PC-3 (cell line): ENCODE data around the gene MT1M. TPM values are rescaled to one million over a fixed set of nuclear protein-coding genes. Genes with fewer than 3 reads are reported as not detected.
"Not testable (repeated sequence)": the region's sequence is repeated elsewhere in the genome, so short reads cannot be mapped to it uniquely, and the experiment has no call there.

Experiments used
- ATAC-seq: fragments of 200-7000 bp; cut with Tn5 transposase; 2 replicates; pipeline ENCODE4 v1.9.1; 2020; ENCODE audit warnings: mild to moderate bottlenecking, moderate library complexity
- BruUV-seq: library from RNA; stranded (reverse); fragments of 400-500 nt; replicated peaks from 2 replicates; lab custom pipeline; 2021; lab: Mats Ljungman, UMichigan
- CTCF ChIA-PET: fragments of 300-600 bp; sonication (Branson Sonifier 250); formaldehyde crosslinking; loops from one replicate; lab custom pipeline; 2022; ENCODE audit warnings: antibody characterized with exemption; lab: Charles Lee
- POLR2A ChIA-PET: fragments of 300-600 bp; sonication (Branson Sonifier 250); formaldehyde crosslinking; loops from one replicate; lab custom pipeline; 2022; ENCODE audit warnings: antibody characterized with exemption; ENCODE audit not compliant: unreplicated experiment; lab: Charles Lee
- DNase-seq: peaks from one replicate; pipeline ENCODE4 v3.0.0-alpha.2; 2015
- H2AFZ ChIP-seq: fragments of 300-600 bp; sonication (generic); 2 replicates; pipeline ENCODE4 v1.6.0; 2016; ENCODE audit warnings: antibody characterized with exemption, low read length
- H3F3A ChIP-seq: fragments of 300-600 bp; sonication (generic); one replicate; pipeline ENCODE4 v1.6.0; 2017; ENCODE audit warnings: antibody characterized with exemption, low read length, control low read depth, mild to moderate bottlenecking; ENCODE audit not compliant: unreplicated experiment
- H3K27ac ChIP-seq: fragments of 300-600 bp; sonication (generic); 2 replicates; pipeline ENCODE4 v1.5.1; 2016; ENCODE audit warnings: mild to moderate bottlenecking, low read length
- H3K27me3 ChIP-seq: fragments of 300-600 bp; sonication (generic); 2 replicates; pipeline ENCODE4 v1.6.1; 2016; ENCODE audit warnings: low read length, mixed read lengths
- H3K36me3 ChIP-seq: fragments of 300-600 bp; sonication (generic); 2 replicates; pipeline ENCODE4 v1.6.1; 2016; ENCODE audit warnings: low read depth, mixed run types, low read length, mixed read lengths
- H3K4me1 ChIP-seq: fragments of 300-600 bp; sonication (generic); 2 replicates; pipeline ENCODE4 v1.5.1; 2016; ENCODE audit warnings: low read length; ENCODE audit not compliant: insufficient read depth
- H3K4me2 ChIP-seq: fragments of 300-600 bp; sonication (generic); 2 replicates; pipeline ENCODE4 v1.6.0; 2016; ENCODE audit warnings: low read length
- H3K4me3 ChIP-seq: fragments of 300-600 bp; sonication (generic); 2 replicates; pipeline ENCODE4 v1.5.1; 2016; ENCODE audit warnings: mild to moderate bottlenecking, low read length, mixed read lengths
- H3K79me2 ChIP-seq: fragments of 300-600 bp; sonication (generic); 2 replicates; pipeline ENCODE4 v1.6.1; 2017; ENCODE audit warnings: low read length, mixed read lengths
- H3K9ac ChIP-seq: fragments of 300-600 bp; sonication (generic); 2 replicates; pipeline ENCODE4 v1.6.0; 2016; ENCODE audit warnings: mild to moderate bottlenecking, low read length
- H3K9me2 ChIP-seq: fragments of 300-600 bp; sonication (generic); replicated peaks from 2 replicates; pipeline ENCODE4 v1.6.1; 2016; ENCODE audit warnings: mixed run types, low read length, mixed read lengths
- H3K9me3 ChIP-seq: fragments of 300-600 bp; sonication (generic); 2 replicates; pipeline ENCODE4 v1.6.1; 2016; ENCODE audit warnings: low read length, mixed read lengths
- H4K20me1 ChIP-seq: fragments of 300-600 bp; sonication (generic); 2 replicates; pipeline ENCODE4 v1.6.1; 2016; ENCODE audit warnings: low read length, mixed read lengths
- EZH2 ChIP-seq: fragments of 300-600 bp; sonication (generic); IDR thresholded peaks from one replicate; pipeline ENCODE4 v1.6.1; 2017; ENCODE audit warnings: antibody characterized with exemption, mild to moderate bottlenecking, low read length; ENCODE audit not compliant: unreplicated experiment
- EZH2phosphoT487 ChIP-seq: fragments of 300-600 bp; sonication (generic); IDR thresholded peaks from 2 replicates; pipeline ENCODE4 v1.6.1; 2018; ENCODE audit warnings: mild to moderate bottlenecking, antibody characterized with exemption, low read length, borderline replicate concordance
- intact Hi-C: fragments of 100-400 bp; cut with micrococcal nuclease; formaldehyde crosslinking; loops from 2 replicates; pipeline ENCODE4 v1.9.0; 2023
- total RNA-seq: library from RNA; depleted of rRNA; stranded (reverse); fragments of >200 nt; gene quantifications from 2 replicates; pipeline ENCODE4 v1.2.3, GENCODE V29; 2014
- TF ChIP-seq, protein P1 (sequence below): fragments of 300-600 bp; sonication (generic); conservative IDR thresholded peaks from 2 replicates; pipeline ENCODE4 v1.5.1; 2017; ENCODE audit warnings: antibody characterized with exemption, low read depth, mild to moderate bottlenecking, low read length

MT1M gene
- total RNA-seq, 1 experiment from 2014 or later, result 1.5 TPM

DNA sequence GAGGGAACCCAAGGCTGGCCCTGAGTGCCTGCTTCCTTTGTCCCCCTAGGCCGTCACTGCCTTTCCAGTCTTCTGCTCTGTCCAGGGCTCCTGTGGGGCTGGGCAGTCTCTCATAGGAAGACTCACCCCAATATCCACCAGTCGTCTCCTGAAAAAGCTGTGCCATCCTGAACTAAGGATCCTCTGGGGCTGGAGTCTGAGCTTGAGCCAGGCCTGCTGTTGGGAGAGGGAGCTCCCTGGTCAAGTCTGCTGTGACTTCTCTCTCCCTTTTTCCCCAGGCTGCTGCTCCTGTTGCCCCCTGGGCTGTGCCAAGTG lies 38.1 kb downstream of the MT1M start:
- TF ChIP-seq, protein P1, sequence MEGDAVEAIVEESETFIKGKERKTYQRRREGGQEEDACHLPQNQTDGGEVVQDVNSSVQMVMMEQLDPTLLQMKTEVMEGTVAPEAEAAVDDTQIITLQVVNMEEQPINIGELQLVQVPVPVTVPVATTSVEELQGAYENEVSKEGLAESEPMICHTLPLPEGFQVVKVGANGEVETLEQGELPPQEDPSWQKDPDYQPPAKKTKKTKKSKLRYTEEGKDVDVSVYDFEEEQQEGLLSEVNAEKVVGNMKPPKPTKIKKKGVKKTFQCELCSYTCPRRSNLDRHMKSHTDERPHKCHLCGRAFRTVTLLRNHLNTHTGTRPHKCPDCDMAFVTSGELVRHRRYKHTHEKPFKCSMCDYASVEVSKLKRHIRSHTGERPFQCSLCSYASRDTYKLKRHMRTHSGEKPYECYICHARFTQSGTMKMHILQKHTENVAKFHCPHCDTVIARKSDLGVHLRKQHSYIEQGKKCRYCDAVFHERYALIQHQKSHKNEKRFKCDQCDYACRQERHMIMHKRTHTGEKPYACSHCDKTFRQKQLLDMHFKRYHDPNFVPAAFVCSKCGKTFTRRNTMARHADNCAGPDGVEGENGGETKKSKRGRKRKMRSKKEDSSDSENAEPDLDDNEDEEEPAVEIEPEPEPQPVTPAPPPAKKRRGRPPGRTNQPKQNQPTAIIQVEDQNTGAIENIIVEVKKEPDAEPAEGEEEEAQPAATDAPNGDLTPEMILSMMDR, result no peak
- no peak for TF ChIP-seq EZH2
- no peaks in the 10 kb centered on the region for H3F3A ChIP-seq
- DNase-seq (no peak), ATAC-seq (no peak)
- H2AFZ ChIP-seq, result no peak overlapping the region
- no peaks in the 10 kb centered on the region for H3K36me3 ChIP-seq
- H3K4me2 ChIP-seq, result no peak overlapping the region
- no peak overlapping the region for H3K4me3 ChIP-seq
- no TSS peak for BruUV-seq
- no peak overlapping the region for H3K9ac ChIP-seq
- H3K79me2 ChIP-seq, result no peaks in the 10 kb centered on the region
- ChIA-PET CTCF (no interaction called here), POLR2A (no interaction called here)
- no peaks in the 10 kb centered on the region for H4K20me1 ChIP-seq
- H3K4me1 ChIP-seq, result peaks cover 22% of the 10 kb centered on the region
- intact Hi-C loops, result no loop called here
- H3K9me3 ChIP-seq, result no peaks in the 10 kb centered on the region
- H3K9me2 ChIP-seq, result no peaks in the 10 kb centered on the region
- H3K27ac ChIP-seq, result no peak overlapping the region
- H3K27me3 ChIP-seq, result no peaks in the 10 kb centered on the region

DNA sequence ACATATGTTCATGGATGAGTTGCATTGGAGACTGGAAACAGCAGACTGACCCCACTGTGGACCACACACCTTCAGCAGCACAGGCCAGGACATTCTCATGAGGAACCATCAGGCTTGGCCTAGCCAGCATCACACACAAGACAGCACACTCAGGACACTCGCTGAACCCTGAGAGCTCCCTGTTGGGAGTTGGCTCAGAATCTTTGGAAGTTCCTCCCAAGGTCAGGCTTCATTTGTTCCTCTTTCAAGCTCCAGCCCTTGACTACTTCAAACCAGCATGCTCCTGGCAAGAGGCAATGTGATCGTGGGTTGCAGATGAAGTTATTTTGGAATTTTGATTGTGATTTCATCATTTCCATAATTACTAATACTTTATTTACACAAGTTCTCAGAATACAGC lies 39.2 kb downstream of the MT1M start:
- peak; percentile 35 for DNase-seq
- H3K79me2 ChIP-seq, H4K20me1 ChIP-seq, H2AFZ ChIP-seq, ATAC-seq, H3F3A ChIP-seq, H3K36me3 ChIP-seq, BruUV-seq, H3K27me3 ChIP-seq, H3K27ac ChIP-seq, intact Hi-C loops, H3K4me3 ChIP-seq, H3K9me2 ChIP-seq, H3K9ac ChIP-seq, H3K4me2 ChIP-seq, CTCF ChIA-PET, H3K9me3 ChIP-seq: not testable (repeated sequence)
- H3K4me1 ChIP-seq, result peaks cover 22% of the 10 kb centered on the region
- POLR2A ChIA-PET, result interaction anchor here (1.1 kb wide), 1 partner anchor 68 kb away, joined by 4 read pairs; no protein-coding TSS in a partner anchor

DNA sequence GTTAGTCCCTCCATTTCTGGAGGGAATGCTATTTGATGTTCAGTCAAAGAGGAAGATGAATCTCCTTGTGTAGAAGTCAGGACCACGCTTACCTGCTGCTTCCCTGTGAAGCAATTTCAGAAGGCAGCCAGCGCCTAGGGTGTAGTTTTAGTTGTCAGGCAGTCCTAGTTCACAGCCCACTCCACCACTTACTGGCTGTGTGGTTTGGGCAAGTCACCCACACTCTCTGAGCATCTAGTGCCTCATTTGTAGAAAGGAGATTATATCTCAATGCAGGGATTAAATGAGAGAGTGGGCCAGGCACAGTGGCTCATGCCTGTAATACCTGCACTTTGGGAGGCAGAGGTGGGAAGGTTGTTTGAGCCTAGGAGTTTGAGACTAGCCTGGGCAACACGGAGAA lies 39.7 kb downstream of the MT1M start:
- H3F3A ChIP-seq, H3K9me3 ChIP-seq, ATAC-seq, DNase-seq, H2AFZ ChIP-seq, H3K36me3 ChIP-seq, H3K79me2 ChIP-seq, H3K9me2 ChIP-seq, H3K4me3 ChIP-seq, BruUV-seq, H3K9ac ChIP-seq, H3K27me3 ChIP-seq, intact Hi-C loops, H3K27ac ChIP-seq, CTCF ChIA-PET, H4K20me1 ChIP-seq: not testable (repeated sequence)
- POLR2A ChIA-PET, result interaction anchor here (1.1 kb wide), 1 partner anchor 69 kb away, joined by 4 read pairs; no protein-coding TSS in a partner anchor
- peak overlapping the region; percentile 58; the same call in 1 of the 2 replicates for H3K4me2 ChIP-seq
- H3K4me1 ChIP-seq, result peaks cover 22% of the 10 kb centered on the region

DNA sequence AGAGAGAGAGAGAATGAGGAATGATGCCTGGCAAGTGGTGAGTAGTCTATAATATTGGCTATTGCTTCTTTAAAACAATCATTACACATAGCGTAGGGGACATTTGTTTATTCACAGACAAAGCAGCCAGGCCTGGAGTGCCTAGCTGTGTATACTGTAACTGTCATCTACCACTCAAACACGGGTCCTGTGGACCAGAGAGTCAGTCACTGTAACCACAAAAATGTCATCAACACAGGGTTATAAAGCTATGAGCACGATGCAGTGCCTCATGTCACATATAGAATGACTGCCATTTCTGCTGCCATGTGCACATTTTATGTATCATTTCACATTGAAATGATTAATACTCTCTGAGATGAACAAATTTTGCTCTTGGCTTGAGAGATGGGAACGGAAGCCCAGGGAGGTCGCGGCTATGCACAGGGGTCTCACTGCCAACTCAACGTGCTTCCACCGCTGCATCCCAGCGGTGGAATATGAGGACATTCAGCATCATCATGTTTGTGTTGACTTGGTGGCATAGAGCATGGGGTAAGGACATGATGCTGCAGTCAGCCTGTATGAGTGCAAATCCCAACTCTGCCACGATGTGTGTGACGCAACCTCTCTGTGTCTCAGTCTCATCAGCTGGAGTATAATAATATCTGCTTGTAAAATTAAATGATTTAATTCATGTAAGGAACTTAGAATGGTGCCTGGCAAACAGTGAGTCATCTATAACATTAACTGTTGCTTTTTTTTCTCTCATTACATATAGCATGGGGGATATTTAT lies 40.5 kb downstream of the MT1M start:
- Histone ChIP-seq H3K27me3 (no peaks in the 10 kb centered on the region), H3K9me2 (no peaks in the 10 kb centered on the region), H3K79me2 (no peaks in the 10 kb centered on the region), H3K27ac (peak overlapping the region; percentile 53), H4K20me1 (no peaks in the 10 kb centered on the region), H2AFZ (no peak overlapping the region), H3K36me3 (no peaks in the 10 kb centered on the region), H3K9ac (no peak overlapping the region), H3K4me2 (peak overlapping the region; percentile 58), H3F3A (no peaks in the 10 kb centered on the region), H3K9me3 (no peaks in the 10 kb centered on the region), H3K4me1 (peaks cover 22% of the 10 kb centered on the region), H3K4me3 (no peak overlapping the region)
- intact Hi-C loops, result no loop called here
- CTCF ChIA-PET, result no interaction called here
- POLR2A ChIA-PET, result interaction anchor here (0.6 to 1.1 kb wide), 3 partner anchors 29 to 1456 kb away, joined by 3 to 5 read pairs (median 4); partner anchors contain the start of gene CFAP20
- ATAC-seq (peak; percentile 81), DNase-seq (peak; percentile 56)
- TF ChIP-seq EZH2, result no peak
- TF ChIP-seq, protein P1, result no peak
- no peak for TF ChIP-seq EZH2phosphoT487
- BruUV-seq, result no TSS peak
